SK-N-SH treated with all-trans-retinoic acid at 6 μM for 48 hours (cell line): ENCODE data around the gene GFRA1.

Experiments used
- ARNTL ChIP-seq: fragments of 450-650 bp; formaldehyde crosslinking; IDR thresholded peaks from 2 replicates; pipeline ENCODE4 v1.5.0; 2020; ENCODE audit warnings: low read depth, mild to moderate bottlenecking, moderate library complexity, borderline replicate concordance
- TOX ChIP-seq: fragments of 250-450 bp; sonication (Bioruptor Pico); IDR thresholded peaks from 2 replicates; pipeline ENCODE4 v1.8.0; 2021; ENCODE audit warnings: mild to moderate bottlenecking, moderate library complexity, borderline replicate concordance
- ZFP30 ChIP-seq: fragments of 450-650 bp; formaldehyde crosslinking; IDR thresholded peaks from 2 replicates; pipeline ENCODE4 v1.5.0; 2022; ENCODE audit warnings: mild to moderate bottlenecking, moderate library complexity
- TF ChIP-seq, protein P1 (sequence below): fragments of 250-450 bp; sonication (Bioruptor Pico); IDR thresholded peaks from 2 replicates; pipeline ENCODE4 v1.5.1; 2020; ENCODE audit warnings: low read depth, mild to moderate bottlenecking, moderate library complexity

DNA sequence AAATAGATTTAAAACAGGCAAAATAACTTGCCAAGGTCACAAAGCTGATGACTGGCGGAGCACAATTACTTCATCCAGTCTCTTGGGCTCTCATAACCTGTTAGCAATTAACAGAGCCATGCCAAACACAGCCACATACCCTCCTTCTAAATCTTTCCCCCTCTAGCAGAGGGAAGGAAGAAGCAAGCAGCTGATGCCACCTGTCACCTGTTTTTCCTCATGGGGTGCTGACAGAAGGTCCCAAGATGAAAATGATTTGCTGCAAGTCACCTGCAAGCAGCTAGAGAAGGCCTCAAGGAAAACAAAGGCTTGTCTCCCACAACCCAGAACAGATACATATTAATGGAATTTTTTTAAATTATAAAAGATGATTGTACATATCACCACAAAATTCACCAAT lies 117.8 kb downstream of the GFRA1 start:
- TF ChIP-seq TOX (CRISPR knock-in tag) = no peak
- TF ChIP-seq ZFP30 (CRISPR knock-in tag) = no peak
- no peak for TF ChIP-seq ARNTL (CRISPR knock-in tag)
- TF ChIP-seq, protein P1, sequence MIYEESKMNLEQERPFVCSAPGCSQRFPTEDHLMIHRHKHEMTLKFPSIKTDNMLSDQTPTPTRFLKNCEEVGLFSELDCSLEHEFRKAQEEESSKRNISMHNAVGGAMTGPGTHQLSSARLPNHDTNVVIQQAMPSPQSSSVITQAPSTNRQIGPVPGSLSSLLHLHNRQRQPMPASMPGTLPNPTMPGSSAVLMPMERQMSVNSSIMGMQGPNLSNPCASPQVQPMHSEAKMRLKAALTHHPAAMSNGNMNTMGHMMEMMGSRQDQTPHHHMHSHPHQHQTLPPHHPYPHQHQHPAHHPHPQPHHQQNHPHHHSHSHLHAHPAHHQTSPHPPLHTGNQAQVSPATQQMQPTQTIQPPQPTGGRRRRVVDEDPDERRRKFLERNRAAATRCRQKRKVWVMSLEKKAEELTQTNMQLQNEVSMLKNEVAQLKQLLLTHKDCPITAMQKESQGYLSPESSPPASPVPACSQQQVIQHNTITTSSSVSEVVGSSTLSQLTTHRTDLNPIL (CRISPR knock-in tag) = no peak
